Nephron progenitor cell (in vitro differentiated cells): Measurements from ENCODE around the gene RYR3.

Experiments used
- DNase-seq: peaks from one replicate; pipeline ENCODE4 v3.0.0; 2021
- H3K27ac Mint-ChIP-seq: 2 replicates; pipeline ENCODE4 v1.8.0; 2021; ENCODE audit warnings: mild to moderate bottlenecking, moderate library complexity, mixed read lengths
- H3K27me3 Mint-ChIP-seq: 2 replicates; pipeline ENCODE4 v1.8.0; 2021; ENCODE audit warnings: mild to moderate bottlenecking, low read depth, mixed read lengths; ENCODE audit not compliant: poor library complexity
- H3K36me3 Mint-ChIP-seq: 2 replicates; pipeline ENCODE4 v1.8.0; 2021; ENCODE audit warnings: low read depth, mixed read lengths
- H3K4me1 Mint-ChIP-seq: 2 replicates; pipeline ENCODE4 v1.8.0; 2021; ENCODE audit warnings: mixed read lengths
- H3K4me3 Mint-ChIP-seq: 2 replicates; pipeline ENCODE4 v1.8.0; 2021; ENCODE audit warnings: mild to moderate bottlenecking, moderate library complexity, mixed read lengths
- H3K9me3 Mint-ChIP-seq: 2 replicates; pipeline ENCODE4 v1.8.0; 2021; ENCODE audit warnings: mild to moderate bottlenecking, moderate library complexity, mixed read lengths
- CTCF ChIP-seq: fragments of 200-600 bp; sonication (generic); IDR thresholded peaks from 2 replicates; pipeline ENCODE4 v1.5.0; 2021; ENCODE audit warnings: antibody characterized with exemption

The RYR3 gene

DNA sequence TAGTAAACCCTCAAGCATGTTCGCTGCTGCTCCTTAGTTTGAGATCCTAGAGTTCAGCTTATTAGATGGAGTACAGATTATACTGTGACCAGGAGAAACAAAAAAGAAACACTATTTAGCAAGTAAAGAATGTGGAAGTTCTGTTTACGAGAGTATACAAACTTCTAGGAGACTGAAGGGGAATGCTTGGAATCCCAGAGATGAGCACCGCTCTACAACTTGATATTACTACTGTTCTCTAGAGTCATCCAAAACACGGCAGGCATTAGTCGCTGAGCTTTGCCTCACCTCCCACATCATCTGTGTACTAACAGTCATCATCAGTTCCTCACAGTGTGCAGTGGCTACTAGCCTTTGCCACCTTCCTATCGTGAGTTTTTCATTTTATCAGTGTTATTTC lies 536.1 kb downstream of the RYR3 start:
- H3K27ac Mint-ChIP-seq: no peak overlapping the region
- no peak overlapping the region for H3K4me3 Mint-ChIP-seq
- no peak for DNase-seq
- H3K36me3 Mint-ChIP-seq: no peaks in the 10 kb centered on the region
- no peak for TF ChIP-seq CTCF
- H3K27me3 Mint-ChIP-seq: peaks cover 9% of the 10 kb centered on the region
- no peaks in the 10 kb centered on the region for H3K9me3 Mint-ChIP-seq
- H3K4me1 Mint-ChIP-seq: no peaks in the 10 kb centered on the region

DNA sequence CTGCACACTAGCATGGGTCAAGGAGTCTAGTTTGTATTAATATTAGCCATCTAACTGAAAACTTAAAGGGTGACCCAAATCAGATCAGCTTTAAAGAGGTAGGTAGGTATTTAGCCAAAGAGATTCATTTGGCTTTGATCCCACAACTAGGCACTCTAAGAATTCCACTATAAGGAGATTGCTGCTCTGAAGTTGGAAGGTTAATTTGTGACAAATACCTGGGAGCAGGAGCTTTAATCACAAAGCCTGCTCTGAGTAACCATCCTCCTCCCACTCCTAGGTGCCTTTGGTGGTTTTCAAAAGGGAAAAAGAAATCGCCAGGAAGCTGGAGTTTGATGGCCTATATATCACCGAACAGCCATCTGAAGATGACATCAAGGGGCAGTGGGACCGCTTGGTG lies 537.2 kb downstream of the RYR3 start:
- no peak for DNase-seq
- H3K4me1 Mint-ChIP-seq: no peaks in the 10 kb centered on the region
- no peak for TF ChIP-seq CTCF
- H3K27ac Mint-ChIP-seq: no peak overlapping the region
- H3K27me3 Mint-ChIP-seq: peaks cover 4% of the 10 kb centered on the region
- H3K4me3 Mint-ChIP-seq: no peak overlapping the region
- H3K36me3 Mint-ChIP-seq: no peaks in the 10 kb centered on the region
- no peaks in the 10 kb centered on the region for H3K9me3 Mint-ChIP-seq

DNA sequence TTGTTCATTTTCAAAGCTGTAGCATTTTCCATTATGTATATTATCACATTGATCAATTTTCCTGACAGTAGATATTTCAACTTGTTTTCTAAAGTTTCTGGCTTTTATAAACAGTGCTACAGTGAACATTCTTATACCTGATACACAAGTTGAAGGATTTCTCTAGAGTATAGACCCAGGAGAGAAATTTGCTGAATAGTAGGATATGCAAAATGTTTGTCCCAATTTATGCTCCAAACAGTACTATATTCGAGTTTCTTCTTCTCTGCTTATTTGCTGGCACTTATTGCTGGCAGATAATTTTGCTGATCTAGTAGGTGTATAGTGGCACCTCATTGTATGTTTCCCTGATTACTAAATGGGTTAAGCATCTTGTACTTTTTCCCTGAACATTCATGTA lies 540.3 kb downstream of the RYR3 start:
- DNase-seq: no peak
- TF ChIP-seq CTCF: no peak
- no peaks in the 10 kb centered on the region for H3K9me3 Mint-ChIP-seq
- H3K36me3 Mint-ChIP-seq: no peaks in the 10 kb centered on the region
- H3K27ac Mint-ChIP-seq: no peak overlapping the region
- no peak overlapping the region for H3K4me3 Mint-ChIP-seq
- no peaks in the 10 kb centered on the region for H3K4me1 Mint-ChIP-seq
- peaks cover 4% of the 10 kb centered on the region for H3K27me3 Mint-ChIP-seq

DNA sequence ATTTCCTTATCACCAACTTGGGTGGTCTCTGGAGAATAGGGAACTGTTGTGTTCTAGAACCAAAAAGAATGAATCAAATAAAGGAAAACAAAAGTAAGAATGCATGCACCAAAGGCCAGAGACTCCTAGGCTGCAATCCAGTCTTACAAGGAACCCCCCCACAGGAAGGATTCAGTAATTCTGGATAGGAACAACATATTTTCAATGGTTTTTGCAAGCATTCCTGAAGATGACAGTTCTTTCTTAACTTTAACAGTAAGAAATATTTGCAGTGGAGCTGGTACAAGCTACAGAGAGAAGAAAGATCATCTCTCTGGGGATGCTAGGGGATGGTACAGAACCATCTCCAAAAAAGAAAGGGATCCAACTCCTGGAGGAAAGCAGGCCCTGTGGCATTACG lies 541.3 kb downstream of the RYR3 start:
- Mint-ChIP-seq H3K27me3 (peaks cover 4% of the 10 kb centered on the region), H3K36me3 (no peaks in the 10 kb centered on the region), H3K4me1 (no peaks in the 10 kb centered on the region), H3K27ac (no peak overlapping the region), H3K4me3 (no peak overlapping the region), H3K9me3 (no peaks in the 10 kb centered on the region)
- TF ChIP-seq CTCF: no peak
- DNase-seq: no peak

DNA sequence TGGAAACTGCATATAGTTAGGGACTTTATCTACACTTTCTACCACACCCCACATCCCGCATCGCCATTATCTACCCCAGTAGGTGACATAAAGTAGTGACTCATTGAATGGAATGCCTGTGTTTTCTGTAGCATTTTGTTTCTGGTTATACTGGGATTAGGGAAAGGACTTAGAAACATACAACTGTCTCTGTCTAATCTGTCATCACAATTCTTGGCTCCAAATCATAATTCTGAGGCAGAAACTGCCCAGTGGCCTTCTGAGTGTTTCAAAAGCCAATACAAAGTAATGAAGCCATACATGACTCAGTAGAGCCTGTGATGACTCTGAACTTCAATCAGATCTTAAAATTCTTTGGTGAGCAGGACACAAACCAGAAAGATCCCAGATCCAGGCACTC lies 541.8 kb downstream of the RYR3 start:
- peaks cover 4% of the 10 kb centered on the region for H3K36me3 Mint-ChIP-seq
- H3K27ac Mint-ChIP-seq: no peak overlapping the region
- no peak for DNase-seq
- peaks cover 4% of the 10 kb centered on the region for H3K27me3 Mint-ChIP-seq
- H3K4me1 Mint-ChIP-seq: no peaks in the 10 kb centered on the region
- H3K4me3 Mint-ChIP-seq: no peak overlapping the region
- H3K9me3 Mint-ChIP-seq: no peaks in the 10 kb centered on the region
- no peak for TF ChIP-seq CTCF

DNA sequence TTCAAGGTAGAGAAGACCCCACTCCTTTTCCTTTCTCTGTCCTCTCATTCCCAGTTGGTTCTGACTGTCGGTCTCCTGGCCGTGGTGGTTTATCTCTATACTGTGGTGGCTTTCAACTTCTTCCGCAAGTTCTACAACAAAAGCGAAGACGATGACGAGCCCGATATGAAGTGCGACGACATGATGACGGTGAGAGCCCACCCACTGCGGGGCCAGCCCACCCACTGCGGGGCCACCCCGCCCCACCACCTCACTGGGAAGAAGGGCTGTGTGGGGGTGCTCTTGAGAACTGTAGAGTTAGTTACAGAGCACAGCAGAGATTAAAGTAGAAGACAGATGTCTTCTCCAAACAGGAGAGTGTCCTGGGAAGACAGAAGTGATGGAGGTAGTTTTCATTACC lies 547.0 kb downstream of the RYR3 start:
- no peaks in the 10 kb centered on the region for H3K4me1 Mint-ChIP-seq
- H3K9me3 Mint-ChIP-seq: no peaks in the 10 kb centered on the region
- H3K36me3 Mint-ChIP-seq: peaks cover 9% of the 10 kb centered on the region
- H3K4me3 Mint-ChIP-seq: no peak overlapping the region
- no peak overlapping the region for H3K27ac Mint-ChIP-seq
- TF ChIP-seq CTCF: no peak
- no peak for DNase-seq
- no peaks in the 10 kb centered on the region for H3K27me3 Mint-ChIP-seq
